ENCODE data around the gene TRAF1. TPM values are rescaled to one million over a fixed set of nuclear protein-coding genes. Genes with fewer than 3 reads are reported as not detected.

TRAF1 gene
- total and polyA plus RNA-seq, 2 of the 13 experiments (the other 11 are each of a cell fraction or from before 2014, with no cell fraction given), result 0.44 to 1.0 TPM

DNA sequence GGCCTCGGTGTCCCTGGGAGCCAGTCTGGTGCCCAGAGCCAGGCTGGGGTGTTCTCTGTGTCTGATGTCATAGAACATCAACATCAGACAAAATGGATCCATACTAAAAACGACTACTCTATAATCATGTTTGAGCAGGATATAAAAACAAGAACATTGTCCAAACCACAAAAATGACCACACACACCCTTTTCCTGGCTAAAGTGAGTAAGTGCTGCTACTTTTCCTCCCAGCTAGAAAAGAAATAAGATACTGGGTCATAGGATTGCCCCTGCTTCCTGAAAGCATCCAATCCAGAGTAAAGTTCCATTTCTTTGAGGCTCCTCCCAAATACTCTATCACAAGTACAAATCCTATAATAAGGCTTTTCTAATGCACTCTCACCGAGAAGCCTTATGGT lies 19.7 kb upstream of the TRAF1 start:
- no TSS peak for BruUV-seq (replicated peaks)
- H4K20me1 ChIP-seq (ENCODE audit: insufficient read depth, low read length), result no peaks in the 10 kb centered on the region
- no peak overlapping the region for H3K27ac ChIP-seq (ENCODE audit: extremely low read length, insufficient read depth, low read length)
- no peak for DNase-seq (ENCODE audit: low spot score)
- in situ Hi-C loops (cut with HindIII; ENCODE audit: extremely low pct_ligation_motif_present, low pct_unique_long_range_greater_than_20kb) (no loop called here), intact Hi-C loops (cut with micrococcal nuclease; ENCODE audit: unreplicated experiment) (no loop called here)
- no peaks in the 10 kb centered on the region for H3K4me1 ChIP-seq (ENCODE audit: insufficient read depth, low read length)
- peaks cover 2 to 7% of the 10 kb centered on the region in 2 experiments; a peak in 3 of 5 replicates for H3K36me3 ChIP-seq (replicated peaks in 1 of 2; ENCODE audit: control insufficient read depth in 1 of 2, insufficient read depth in 2 of 2, low read length in 2 of 2)
- no peak for FAIRE-seq
- TF ChIP-seq ZNF816 (CRISPR knock-in tag; IDR thresholded peaks at IDR 0.05; ENCODE audit: borderline replicate concordance) (no peak), DMTF1 (CRISPR knock-in tag; IDR thresholded peaks at IDR 0.05) (no peak), SNAPC2 (CRISPR knock-in tag; IDR thresholded peaks at IDR 0.05) (no peak), ZNF430 (CRISPR knock-in tag; IDR thresholded peaks at IDR 0.05) (no peak), ZNF446 (CRISPR knock-in tag; IDR thresholded peaks at IDR 0.05) (no peak), RNF2 (conservative IDR thresholded peaks at IDR 0.05; ENCODE audit: low read depth) (no peak), ZSCAN21 (CRISPR knock-in tag; IDR thresholded peaks at IDR 0.05; ENCODE audit: borderline replicate concordance) (no peak), WIZ (CRISPR knock-in tag; IDR thresholded peaks at IDR 0.05) (no peak)
- TF ChIP-seq, protein P1, sequence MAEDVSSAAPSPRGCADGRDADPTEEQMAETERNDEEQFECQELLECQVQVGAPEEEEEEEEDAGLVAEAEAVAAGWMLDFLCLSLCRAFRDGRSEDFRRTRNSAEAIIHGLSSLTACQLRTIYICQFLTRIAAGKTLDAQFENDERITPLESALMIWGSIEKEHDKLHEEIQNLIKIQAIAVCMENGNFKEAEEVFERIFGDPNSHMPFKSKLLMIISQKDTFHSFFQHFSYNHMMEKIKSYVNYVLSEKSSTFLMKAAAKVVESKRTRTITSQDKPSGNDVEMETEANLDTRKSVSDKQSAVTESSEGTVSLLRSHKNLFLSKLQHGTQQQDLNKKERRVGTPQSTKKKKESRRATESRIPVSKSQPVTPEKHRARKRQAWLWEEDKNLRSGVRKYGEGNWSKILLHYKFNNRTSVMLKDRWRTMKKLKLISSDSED (CRISPR knock-in tag; IDR thresholded peaks at IDR 0.05), result no peak
- no peak overlapping the region for H3K4me2 ChIP-seq (ENCODE audit: low read depth, low read length)
- no peak overlapping the region for H3K9ac ChIP-seq (ENCODE audit: insufficient read depth, low read depth, low read length)
- H3K79me2 ChIP-seq (ENCODE audit: insufficient read depth, low read length), result no peaks in the 10 kb centered on the region
- POLR2A ChIA-PET, result no interaction called here
- no peaks in the 10 kb centered on the region for H3K9me3 ChIP-seq (ENCODE audit: low read length)
- 86% methylated on average over 3 of the region's 3 CpGs for WGBS (ENCODE audit: low lambda C conversion rate)
- no peak overlapping the region for H2AFZ ChIP-seq (ENCODE audit: low read length)
- CTCF ChIA-PET (ENCODE audit: low intra/inter-chr PET ratio, low total read pairs), result no interaction called here
- H3K4me3 ChIP-seq (replicated peaks in 1 of 3; ENCODE audit: insufficient read depth in 1 of 3, low read depth in 2 of 3, low read length in 3 of 3), result no peak overlapping the region
- no peaks in the 10 kb centered on the region for H3K27me3 ChIP-seq (ENCODE audit: control insufficient read depth in 1 of 2, insufficient read depth in 2 of 2, low read length in 2 of 2)
- no peak for ATAC-seq

Data from HepG2 (cell line).